ENCODE data around the gene ACOT8.
"Not testable (repeated sequence)": the region's sequence is repeated elsewhere in the genome, so short reads cannot be mapped to it uniquely, and the experiment has no call there.

The ACOT8 gene

DNA sequence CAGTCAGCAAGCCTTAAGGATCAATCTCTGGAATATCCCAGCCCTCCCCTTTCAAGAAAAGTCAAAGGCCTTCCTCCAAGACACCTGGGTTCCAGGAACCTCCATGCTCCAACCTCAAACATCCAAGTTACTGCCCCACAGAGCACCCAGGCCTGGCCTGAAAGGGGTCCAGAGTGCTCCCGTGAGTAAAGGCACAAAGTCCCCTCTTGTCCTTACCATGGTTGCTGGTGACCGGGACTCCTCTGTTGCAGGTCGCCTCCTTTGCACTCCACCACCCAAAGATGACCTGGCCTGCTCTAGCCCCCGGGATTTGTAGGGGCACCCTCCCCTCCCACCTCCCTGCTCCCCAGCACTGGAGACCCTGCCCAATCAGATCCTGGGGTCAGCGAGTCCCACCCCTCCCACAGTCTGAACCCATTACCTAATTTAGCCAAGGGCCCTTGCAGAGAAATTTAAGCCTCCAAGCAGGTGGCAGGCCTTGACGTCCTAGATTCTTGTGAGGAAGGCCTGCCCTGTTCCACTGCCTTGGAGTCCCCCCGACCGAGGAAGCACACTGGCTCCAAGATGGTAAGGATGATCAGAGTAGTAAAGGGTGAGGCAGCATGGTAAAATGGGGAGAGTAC is 30.1 kb downstream of the ACOT8 start, which contains the start of gene TNNC2:
TNNC2 (minus strand) TSS at position 283 of the 623 bp plus-strand sequence; CDS start at position 219, 64 bp downstream.
- no peak for DNase-seq (ENCODE audit: low spot score)

DNA sequence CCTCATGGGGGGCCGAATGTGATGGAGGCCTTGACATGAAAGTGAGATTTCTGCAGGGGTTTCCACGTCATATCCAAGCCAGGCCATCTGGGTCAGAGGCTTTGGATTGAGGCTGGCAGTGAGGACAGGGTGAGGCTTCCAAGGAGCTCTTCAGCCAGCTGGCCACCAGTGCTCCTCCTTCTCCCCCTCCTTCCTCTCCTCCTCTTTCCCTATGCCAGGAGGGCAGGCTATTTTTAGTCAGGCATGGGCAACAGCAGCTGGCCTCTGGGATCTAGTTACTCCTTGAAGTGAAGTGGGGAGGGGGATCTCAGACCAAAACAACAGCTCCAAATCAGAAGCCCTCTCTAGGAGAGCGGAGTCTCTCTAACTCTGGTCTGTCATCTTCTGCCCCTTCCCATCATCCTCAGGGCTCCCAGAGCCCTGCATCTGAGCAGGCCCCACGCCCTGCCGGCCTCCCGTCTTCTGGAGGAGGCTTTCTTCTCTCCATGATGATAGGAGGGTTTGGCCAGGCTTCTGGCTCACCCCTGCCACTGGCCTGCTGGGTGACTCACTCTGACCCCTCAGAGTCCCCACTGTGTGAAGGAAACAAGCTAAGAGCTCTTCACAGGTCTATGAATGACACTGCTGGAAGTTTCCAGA is 30.7 kb downstream of the ACOT8 start:
- DNase-seq (ENCODE audit: low spot score): no peak

GRCh38 chr20:45823949-45824835 is 33.0 kb downstream of the ACOT8 start:
- peak; percentile 73 for DNase-seq (ENCODE audit: low spot score)

- DNase-seq (ENCODE audit: low spot score): no peak
Measured at GRCh38 chr20:45822857-45823256, 34.3 kb downstream of the ACOT8 start.

DNA sequence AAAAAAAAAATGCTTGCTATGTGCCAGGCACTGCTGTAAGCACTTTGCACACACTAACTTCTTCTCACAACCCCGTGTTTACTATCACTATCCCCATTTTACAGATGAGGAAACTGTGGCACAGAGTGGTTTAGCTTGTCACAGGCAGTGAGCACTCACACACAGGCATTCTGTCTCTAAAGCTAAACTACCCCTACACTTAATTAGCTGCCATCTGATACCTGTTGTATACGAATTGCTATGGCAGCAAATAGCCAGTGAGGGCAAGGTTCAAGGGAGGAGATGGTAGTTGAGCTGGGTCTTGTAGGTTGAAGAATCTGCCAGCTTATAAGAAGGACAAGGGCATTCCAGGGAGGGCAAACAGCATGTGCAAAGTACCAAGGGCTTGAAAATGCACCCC is 35.2 kb downstream of the ACOT8 start:
- no peak for DNase-seq (ENCODE audit: low spot score)

DNA sequence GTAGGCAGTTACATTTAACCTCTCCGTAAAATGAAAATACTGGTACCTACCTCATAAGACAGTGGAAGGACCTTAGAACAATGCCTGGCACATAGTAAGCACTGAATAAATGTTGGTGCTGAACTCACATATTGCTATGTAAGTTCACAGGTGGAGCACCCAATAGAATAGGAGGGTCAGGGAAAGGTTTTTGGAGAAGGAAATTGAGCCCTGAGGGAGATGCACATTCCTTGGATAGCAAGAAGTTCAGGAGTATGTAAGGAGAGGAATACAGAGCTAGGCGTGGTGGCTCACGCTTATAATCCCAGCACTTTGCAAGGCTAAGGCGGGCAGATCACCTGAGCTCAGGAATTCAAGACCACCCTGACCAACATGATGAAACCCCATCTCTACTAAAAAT is 37.7 kb downstream of the ACOT8 start:
- DNase-seq (ENCODE audit: low spot score): no peak

DNA sequence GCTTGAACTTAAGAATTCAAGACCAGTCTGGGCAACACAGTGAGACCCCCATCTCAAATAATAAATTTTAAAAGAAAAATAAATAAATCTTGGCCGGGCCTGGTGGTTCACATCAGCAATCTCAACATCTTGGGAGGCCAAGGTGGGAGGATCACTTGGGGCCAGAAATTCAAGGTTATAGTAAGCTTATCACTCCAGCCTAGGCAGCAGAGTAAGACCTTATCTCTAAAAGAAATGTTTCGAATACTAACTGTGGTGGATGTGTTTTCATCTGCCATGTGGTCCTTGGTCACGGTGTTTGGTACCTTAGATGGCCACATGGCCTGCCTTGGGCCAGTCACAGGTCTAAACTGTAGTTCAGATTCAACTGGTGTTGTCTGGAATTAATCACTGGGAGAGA is 39.0 kb downstream of the ACOT8 start:
- no peak for DNase-seq (ENCODE audit: low spot score)

GRCh38 chr20:45817376-45818194 is 39.6 kb downstream of the ACOT8 start:
- no peak for DNase-seq (ENCODE audit: low spot score)

GRCh38 chr20:45816951-45817350 is 40.2 kb downstream of the ACOT8 start:
- DNase-seq (ENCODE audit: low spot score): no peak

GRCh38 chr20:45814314-45814713 is 42.9 kb downstream of the ACOT8 start:
- DNase-seq (ENCODE audit: low spot score): no peak

GRCh38 chr20:45813489-45813888 is 43.7 kb downstream of the ACOT8 start:
- no peak for DNase-seq (ENCODE audit: low spot score)

- no peak for DNase-seq (ENCODE audit: low spot score)
Measured at GRCh38 chr20:45813006-45813340, 44.2 kb downstream of the ACOT8 start.

GRCh38 chr20:45812157-45813005 is 44.8 kb downstream of the ACOT8 start, which contains the start of gene UBE2C:
Gene UBE2C (plus strand): TSS chr20:45812644. CDS start chr20:45812696, 52 bp downstream.
- peak; percentile 99 for DNase-seq (ENCODE audit: low spot score)

- no peak for DNase-seq (ENCODE audit: low spot score)
Measured at GRCh38 chr20:45810191-45810970, 46.8 kb downstream of the ACOT8 start.

- no peak for DNase-seq (ENCODE audit: low spot score)
Measured at GRCh38 chr20:45801851-45802250, 55.3 kb downstream of the ACOT8 start.

GRCh38 chr20:45798935-45799642 is 58.1 kb downstream of the ACOT8 start:
- peak; percentile 72 for DNase-seq (ENCODE audit: low spot score)

GRCh38 chr20:45797955-45798354 is 59.2 kb downstream of the ACOT8 start:
- DNase-seq (ENCODE audit: low spot score): not testable (repeated sequence)

- DNase-seq (ENCODE audit: low spot score): not testable (repeated sequence)
Measured at GRCh38 chr20:45797510-45797909, 59.7 kb downstream of the ACOT8 start.

DNA sequence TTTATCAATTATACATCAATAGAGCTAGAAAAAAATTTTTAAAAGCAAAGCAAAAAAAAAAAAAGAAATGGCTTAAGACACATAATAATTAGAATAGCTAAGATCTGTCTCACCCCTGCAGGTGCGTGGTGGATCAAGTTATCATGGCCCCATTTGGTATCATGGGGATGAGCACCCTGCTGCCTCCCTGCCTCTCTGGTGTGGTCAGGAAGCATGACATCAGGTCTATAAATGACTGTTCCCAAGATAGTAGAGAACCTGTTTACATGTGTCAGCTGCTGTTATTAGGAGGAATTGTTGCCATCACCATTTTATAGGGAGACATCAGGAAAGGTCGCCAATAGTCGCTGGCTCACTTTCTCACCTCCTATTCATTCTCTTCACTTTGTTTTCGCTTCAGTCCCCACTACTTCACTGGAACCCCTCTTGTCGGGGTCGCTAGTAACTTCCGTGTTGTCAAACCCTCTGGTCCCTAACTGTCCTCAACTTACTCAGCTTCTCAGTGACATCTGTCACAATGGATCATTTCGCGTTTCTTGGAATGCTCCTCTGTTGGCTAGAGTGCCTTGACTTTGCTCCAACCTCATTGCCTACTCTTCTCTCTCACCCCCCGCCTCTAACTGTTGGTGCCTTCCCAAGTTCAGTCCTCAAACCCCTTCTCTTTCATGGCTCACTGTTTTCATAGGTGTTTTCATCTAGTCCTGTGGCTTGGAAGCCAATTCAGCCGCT is 60.7 kb downstream of the ACOT8 start:
- no peak for DNase-seq (ENCODE audit: low spot score)

Measured in germinal center (tissue), 1 donor.